ENCODE measurements around the gene DCANP1.
A peak's percentile ranks its signal among the peaks of the same experiment; 100 is the strongest.

Gene DCANP1

GRCh38 chr5:135405082-135405481, 42.1 kb downstream of the DCANP1 start:
- no peak for DNase-seq

DNA sequence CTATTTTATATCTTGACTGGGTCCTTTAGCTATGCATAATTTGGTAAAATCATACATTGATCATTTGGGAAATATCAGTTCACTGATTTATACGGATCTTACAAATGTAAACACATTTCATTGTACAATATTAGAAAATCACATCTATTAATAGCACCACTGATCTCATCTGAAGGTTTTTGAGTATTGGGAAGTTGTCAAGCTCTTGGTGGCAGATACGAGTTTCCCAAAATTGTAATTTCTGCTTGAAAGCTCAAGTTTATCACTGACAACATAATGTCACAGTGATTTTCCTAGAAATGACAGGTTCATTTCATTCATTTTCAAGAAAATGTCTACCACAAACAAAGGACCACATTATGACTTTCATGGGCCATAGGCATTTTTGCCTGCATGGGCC, 45.1 kb downstream of the DCANP1 start:
- DNase-seq = no peak

GRCh38 chr5:135400866-135401265, 46.3 kb downstream of the DCANP1 start:
- no peak for DNase-seq

GRCh38 chr5:135399794-135400542, 47.2 kb downstream of the DCANP1 start:
- DNase-seq = no peak

DNA sequence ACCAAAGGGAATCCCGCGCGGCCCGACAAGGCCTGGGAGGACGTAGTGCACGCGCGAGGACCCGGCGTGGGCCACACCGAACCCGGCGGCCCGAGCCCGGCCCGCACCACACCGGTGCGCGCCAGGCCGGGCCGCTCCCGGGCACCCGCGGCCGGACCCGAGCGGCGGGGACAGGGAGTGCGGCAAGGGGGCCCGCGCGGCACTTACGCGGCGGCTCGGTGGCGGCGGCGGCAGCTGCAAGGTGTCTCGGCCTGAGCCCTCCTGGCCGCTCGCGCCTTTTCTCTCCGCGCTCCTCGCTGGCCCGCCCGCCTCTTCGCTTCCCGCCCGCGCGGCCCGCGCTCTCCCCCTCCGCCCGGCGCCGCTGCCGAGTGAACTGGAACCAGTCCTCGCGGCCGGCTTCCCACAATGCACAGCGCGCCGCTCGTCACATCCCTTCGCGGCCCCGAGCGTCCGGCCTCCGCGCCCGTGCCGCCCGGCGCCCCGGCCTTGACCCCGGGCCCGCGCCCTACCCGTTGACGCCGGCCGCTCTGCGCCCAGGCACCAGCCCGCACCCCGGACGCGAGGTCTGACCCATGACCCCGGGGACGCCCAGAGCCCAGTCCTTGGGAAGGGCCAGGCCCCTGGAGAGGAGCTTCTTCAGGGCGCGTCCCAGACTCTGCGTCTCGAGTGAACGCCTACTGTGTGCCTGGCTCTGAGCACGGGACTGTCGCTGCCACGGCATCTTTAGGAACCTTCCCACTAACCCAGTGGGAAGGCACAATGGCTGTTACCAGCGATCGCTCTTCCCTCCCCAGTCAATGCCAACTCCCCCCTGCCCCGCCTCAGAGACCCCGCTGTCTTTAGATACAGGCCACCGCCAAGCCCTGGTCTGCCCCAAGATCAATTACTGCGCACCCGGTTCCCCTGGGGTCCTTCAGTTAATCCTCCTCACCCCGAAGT, 48.0 kb downstream of the DCANP1 start, which contains the start of gene MACROH2A1:
MACROH2A1 (minus strand) TSS at position 377 of the 939 bp plus-strand sequence. CDS start 10,138 bp downstream, outside the sequence.
- peak; percentile 83 for DNase-seq

DNA sequence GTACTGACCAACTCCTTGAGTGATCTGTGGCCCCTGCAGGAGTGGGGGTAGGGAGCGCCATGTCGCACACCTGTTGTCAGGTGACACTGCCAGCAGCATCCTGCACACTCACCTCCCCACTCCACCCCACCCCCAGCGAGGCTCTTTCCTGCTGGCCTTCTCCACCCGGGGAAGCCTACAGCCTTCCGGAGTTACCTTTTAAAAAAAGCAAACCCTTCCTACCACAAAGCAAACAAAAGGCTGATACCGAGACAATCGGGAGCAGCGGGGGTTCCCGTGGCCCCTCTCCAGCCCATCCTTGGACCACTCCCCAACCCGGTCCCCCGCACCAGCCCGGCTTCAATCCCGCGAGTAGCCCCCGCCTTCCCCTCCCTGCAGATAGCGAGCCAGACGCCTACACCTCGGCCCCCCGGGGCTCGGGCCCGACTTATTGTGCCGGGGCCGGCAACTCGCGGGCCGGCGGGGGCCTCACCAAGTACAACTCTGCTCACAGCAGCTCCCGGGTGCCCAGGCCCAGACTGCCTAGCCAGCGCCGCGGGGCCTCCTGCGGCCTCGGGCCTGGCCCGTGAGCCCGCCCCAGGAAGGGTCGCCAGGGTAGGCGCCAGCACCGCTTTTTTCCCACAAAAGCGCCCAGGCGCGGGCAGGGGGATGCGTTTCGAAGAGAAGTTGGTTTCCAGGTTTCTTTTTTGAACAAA, 48.8 kb downstream of the DCANP1 start:
- peak; percentile 30 for DNase-seq

DNA sequence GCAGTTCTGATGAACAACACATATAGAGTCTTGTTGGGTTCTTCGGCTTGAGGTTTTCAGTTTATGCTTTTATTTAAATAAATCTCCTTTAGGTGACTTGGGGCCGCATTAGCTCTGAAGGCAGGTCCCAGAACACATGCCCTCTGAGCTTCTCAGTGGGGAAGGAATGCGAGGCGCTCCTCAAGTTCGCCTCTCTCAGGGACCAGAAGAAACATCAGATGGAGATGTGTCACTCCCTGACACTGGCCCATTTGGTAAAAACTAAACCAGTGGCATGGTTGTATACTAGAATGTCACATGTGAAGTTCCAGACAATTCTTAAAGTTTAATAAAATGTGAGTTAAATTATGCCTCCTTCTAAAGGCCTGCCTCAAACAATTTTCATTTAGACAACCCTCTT, 50.1 kb downstream of the DCANP1 start:
- DNase-seq = no peak

GRCh38 chr5:135396459-135397055, 50.6 kb downstream of the DCANP1 start:
- DNase-seq = no peak

GRCh38 chr5:135395866-135396265, 51.3 kb downstream of the DCANP1 start:
- DNase-seq = no peak

DNA sequence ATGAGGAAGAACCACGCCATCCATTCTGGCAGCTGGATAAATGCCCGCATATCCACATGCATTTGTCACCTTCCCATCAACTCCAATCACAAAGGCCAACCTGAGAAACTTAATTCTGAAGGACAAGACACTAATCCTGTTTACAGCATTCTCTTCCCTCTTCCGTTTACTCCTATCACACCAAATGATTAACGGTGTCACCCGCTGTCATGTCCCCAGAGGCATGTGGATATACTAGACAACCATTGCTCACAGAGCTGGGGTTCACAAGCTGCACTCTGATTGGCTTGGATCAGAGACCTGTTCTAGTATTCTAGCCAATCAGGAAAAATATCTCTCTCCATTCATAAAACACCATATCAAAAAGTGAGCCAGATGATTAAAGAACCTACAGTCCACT, 51.7 kb downstream of the DCANP1 start:
- no peak for DNase-seq
